Sigmoid colon (tissue), 4 donors: ENCODE measurements around the gene PAQR4.

ENCODE experiments used
- EP300 ChIP-seq, 4 donors: sonication (generic); formaldehyde crosslinking; IDR thresholded peaks; one replicate each; pipeline ENCODE4 v1.6.1; 2017; ENCODE audit warnings: antibody characterized with exemption in 4 of 4
- POLR2A ChIP-seq, 2 donors: fragments of 450-650 bp; IDR thresholded peaks; one replicate each; pipeline ENCODE4 v1.6.1; 2016; ENCODE audit warnings: antibody characterized with exemption in 2 of 2, mild to moderate bottlenecking in 2 of 2, moderate library complexity in 2 of 2
- POLR2AphosphoS5 ChIP-seq, 4 donors: sonication (generic); formaldehyde crosslinking; IDR thresholded peaks; one replicate each; pipeline ENCODE4 v1.6.1; 2017; ENCODE audit warnings: antibody characterized with exemption in 4 of 4
- TF ChIP-seq, protein P1 (sequence below), 4 experiments: fragments of 450-650 bp in 3 of 4; fragments of 200-600 bp in 1 of 4; IDR thresholded peaks; one replicate each; pipeline ENCODE4 v1.5.1; 2016 to 2019; ENCODE audit warnings: antibody characterized with exemption in 4 of 4, mild to moderate bottlenecking in 3 of 4, moderate library complexity in 2 of 4

DNA sequence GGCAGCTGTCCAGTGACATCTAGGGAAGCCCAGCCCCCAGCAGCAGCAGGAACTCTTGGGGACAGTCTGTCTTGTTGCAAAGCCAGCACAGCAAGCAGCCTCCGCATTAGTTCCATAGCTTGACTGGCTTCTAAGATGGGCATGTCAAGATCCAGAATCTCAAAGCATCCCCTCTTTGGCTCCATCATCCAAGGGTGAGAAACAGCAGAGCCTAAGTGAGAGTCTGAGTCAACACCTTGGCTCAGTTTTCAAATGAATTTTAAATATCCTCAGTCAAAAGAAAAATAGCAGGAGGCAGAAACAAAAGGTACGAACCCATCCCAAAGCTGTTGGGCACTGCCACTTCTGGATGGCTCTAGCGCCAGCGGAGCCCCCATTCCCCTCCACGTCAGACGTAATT lies 45.8 kb downstream of the PAQR4 start:
- TF ChIP-seq POLR2A (IDR thresholded peaks at IDR 0.05) (no peak), POLR2AphosphoS5 (IDR thresholded peaks at IDR 0.05) (no peak), EP300 (IDR thresholded peaks at IDR 0.05) (no peak)
- TF ChIP-seq, protein P1, sequence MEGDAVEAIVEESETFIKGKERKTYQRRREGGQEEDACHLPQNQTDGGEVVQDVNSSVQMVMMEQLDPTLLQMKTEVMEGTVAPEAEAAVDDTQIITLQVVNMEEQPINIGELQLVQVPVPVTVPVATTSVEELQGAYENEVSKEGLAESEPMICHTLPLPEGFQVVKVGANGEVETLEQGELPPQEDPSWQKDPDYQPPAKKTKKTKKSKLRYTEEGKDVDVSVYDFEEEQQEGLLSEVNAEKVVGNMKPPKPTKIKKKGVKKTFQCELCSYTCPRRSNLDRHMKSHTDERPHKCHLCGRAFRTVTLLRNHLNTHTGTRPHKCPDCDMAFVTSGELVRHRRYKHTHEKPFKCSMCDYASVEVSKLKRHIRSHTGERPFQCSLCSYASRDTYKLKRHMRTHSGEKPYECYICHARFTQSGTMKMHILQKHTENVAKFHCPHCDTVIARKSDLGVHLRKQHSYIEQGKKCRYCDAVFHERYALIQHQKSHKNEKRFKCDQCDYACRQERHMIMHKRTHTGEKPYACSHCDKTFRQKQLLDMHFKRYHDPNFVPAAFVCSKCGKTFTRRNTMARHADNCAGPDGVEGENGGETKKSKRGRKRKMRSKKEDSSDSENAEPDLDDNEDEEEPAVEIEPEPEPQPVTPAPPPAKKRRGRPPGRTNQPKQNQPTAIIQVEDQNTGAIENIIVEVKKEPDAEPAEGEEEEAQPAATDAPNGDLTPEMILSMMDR (IDR thresholded peaks at IDR 0.05): no peak
